Epithelial cell of proximal tubule (primary cell): Measurements from ENCODE around the gene KLF16. TPM values are rescaled to one million over a fixed set of nuclear protein-coding genes. Genes with fewer than 3 reads are reported as not detected.

ENCODE experiments used
- DNase-seq: peaks from one replicate; pipeline ENCODE4 v3.0.0-alpha.2; 2011; ENCODE audit warnings: low read depth
- H3K4me3 ChIP-seq: 2 replicates; pipeline ENCODE4 v1.5.1; 2011; ENCODE audit warnings: low read depth, mild to moderate bottlenecking, low read length
- CTCF ChIP-seq: conservative IDR thresholded peaks from 2 replicates; pipeline ENCODE4 v1.5.1; 2012; ENCODE audit warnings: low read depth, mild to moderate bottlenecking, low read length
- total RNA-seq: library from RNA; depleted of rRNA; stranded (reverse); fragments of >200 nt; gene quantifications from 2 replicates; pipeline ENCODE4 v1.2.3, GENCODE V29; 2015

The KLF16 gene
- total RNA-seq, 1 donor from 2014 or later: 28.1 TPM

GRCh38 chr19:1871140-1871597 lies 7.8 kb upstream of the KLF16 start:
- TF ChIP-seq CTCF: no peak
- DNase-seq: no peak
- H3K4me3 ChIP-seq: no peak overlapping the region

GRCh38 chr19:1868971-1869370 lies 5.6 kb upstream of the KLF16 start:
- TF ChIP-seq CTCF: no peak
- DNase-seq: no peak

GRCh38 chr19:1867349-1867724 lies 4.0 kb upstream of the KLF16 start:
- no peak for DNase-seq
- H3K4me3 ChIP-seq: no peak overlapping the region
- TF ChIP-seq CTCF: no peak

More at GRCh38 chr19:1868971-1869370, 5.6 kb upstream of the KLF16 start:
- no peak overlapping the region for H3K4me3 ChIP-seq

- TF ChIP-seq CTCF: no peak
- no peak for DNase-seq
- H3K4me3 ChIP-seq: no peak overlapping the region
These were observed 3.4 kb upstream of the KLF16 start for GRCh38 chr19:1866693-1867348.

GRCh38 chr19:1865172-1866010 lies 2.0 kb upstream of the KLF16 start:
- peak overlapping the region; percentile 85 for H3K4me3 ChIP-seq
- DNase-seq: no peak
- no peak for TF ChIP-seq CTCF

- H3K4me3 ChIP-seq: peak overlapping the region; percentile 85
- peak; percentile 61 for TF ChIP-seq CTCF
- DNase-seq: no peak
These were observed 1.2 kb upstream of the KLF16 start for GRCh38 chr19:1864480-1865171.
